ENCODE results near the gene SLC25A20.

GRCh38 chr3:48819234-48820221, 79.2 kb downstream of the SLC25A20 start:
- TF ChIP-seq, protein P1, sequence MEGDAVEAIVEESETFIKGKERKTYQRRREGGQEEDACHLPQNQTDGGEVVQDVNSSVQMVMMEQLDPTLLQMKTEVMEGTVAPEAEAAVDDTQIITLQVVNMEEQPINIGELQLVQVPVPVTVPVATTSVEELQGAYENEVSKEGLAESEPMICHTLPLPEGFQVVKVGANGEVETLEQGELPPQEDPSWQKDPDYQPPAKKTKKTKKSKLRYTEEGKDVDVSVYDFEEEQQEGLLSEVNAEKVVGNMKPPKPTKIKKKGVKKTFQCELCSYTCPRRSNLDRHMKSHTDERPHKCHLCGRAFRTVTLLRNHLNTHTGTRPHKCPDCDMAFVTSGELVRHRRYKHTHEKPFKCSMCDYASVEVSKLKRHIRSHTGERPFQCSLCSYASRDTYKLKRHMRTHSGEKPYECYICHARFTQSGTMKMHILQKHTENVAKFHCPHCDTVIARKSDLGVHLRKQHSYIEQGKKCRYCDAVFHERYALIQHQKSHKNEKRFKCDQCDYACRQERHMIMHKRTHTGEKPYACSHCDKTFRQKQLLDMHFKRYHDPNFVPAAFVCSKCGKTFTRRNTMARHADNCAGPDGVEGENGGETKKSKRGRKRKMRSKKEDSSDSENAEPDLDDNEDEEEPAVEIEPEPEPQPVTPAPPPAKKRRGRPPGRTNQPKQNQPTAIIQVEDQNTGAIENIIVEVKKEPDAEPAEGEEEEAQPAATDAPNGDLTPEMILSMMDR (IDR thresholded peaks at IDR 0.05) = no peak
- no peak for TF ChIP-seq POLR2A (IDR thresholded peaks at IDR 0.05)
- no peak for TF ChIP-seq POLR2AphosphoS5 (IDR thresholded peaks at IDR 0.05)
